Activated CD8-positive, alpha-beta memory T cell treated with anti-CD3 and anti-CD28 coated beads for 48 hours (primary cell): Measurements from ENCODE around the gene MEP1A.
"Not testable (repeated sequence)": the region's sequence is repeated elsewhere in the genome, so short reads cannot be mapped to it uniquely, and the experiment has no call there.

Experiments used
- DNase-seq, 3 experiments: peaks; one replicate each; pipeline ENCODE4 v3.0.0-alpha.2; 2020; ENCODE audit warnings: low read depth in 2 of 3, low spot score in 2 of 3

The MEP1A gene

DNA sequence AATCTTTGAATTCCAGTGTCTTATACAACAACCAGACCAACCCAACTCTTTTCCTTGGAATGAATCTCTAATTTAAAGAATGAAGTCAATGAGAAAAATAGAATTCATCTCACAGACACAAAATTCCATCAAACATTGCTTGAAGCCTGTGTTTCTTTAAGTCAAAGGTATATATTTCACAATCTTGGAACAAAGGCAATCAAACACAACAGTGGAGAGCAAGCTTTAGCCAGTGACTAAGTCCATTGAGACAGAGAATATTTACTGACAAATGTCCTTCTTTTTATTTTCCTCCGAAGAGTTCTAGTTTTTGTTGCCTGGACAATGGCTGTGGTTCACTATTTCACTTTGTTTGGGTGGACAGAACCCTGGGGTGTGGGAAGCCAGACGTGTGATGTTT lies 35.8 kb downstream of the MEP1A start:
- no peak for DNase-seq

DNA sequence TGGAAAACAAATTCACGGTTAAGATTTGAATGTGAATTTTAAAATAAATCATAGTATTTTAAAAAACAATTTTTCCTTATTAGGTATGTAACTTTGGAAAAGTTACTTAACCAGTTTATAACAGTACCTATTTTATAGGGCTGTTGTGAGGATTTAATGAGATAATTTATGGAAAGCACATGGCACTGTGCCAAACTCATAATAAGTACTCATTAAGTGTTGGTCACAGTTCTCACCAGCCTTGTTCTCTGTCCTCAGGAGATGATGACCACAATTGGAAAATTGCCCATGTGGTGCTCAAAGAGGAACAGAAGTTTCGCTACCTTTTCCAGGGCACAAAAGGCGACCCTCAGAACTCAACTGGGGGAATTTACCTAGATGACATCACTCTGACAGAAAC lies 39.6 kb downstream of the MEP1A start:
- DNase-seq, result no peak

DNA sequence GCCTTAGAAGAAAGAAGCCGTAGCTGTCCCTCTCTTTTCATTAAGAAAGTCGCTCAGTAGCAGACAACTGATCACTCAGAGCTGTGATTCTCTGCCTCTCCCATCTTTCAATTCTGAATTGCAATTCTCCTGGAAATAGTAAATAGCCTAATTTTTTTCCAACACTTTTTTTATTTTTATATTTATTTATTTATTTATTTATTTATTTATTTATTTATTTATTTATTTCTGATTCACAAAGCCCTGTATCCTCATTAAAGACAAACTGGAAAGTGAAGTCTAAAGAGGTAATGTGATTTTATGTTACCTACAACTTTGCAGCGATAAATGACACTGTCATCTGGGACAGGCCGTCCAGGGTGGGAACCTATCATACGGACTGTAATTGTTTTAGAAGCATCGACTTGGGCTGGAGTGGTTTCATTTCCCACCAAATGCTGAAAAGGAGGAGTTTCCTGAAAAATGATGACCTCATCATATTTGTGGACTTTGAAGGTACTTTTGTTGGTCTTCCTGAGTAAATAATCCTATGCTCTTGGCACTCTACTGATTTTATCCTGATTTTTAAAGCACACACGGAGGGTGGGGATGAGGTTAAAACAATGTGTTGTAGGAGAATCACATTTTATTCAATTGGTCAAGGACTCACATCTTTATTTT lies 41.2 kb downstream of the MEP1A start:
- not testable (repeated sequence) for DNase-seq

DNA sequence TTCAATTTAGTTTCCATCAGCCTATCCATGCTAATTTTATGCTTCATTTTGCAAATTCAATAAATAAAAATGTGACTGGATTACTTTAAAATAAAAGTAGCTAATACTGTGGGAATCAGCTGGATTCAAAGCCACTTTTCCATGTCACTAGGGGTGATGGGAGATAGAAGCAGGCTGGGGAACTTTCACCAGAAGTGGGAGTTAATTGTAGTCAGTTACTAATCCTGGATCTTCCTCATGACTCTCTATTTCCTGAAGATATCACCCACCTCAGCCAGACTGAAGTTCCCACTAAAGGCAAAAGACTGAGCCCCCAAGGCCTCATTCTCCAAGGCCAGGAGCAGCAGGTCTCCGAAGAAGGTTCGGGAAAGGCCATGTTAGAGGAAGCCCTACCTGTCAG lies 41.8 kb downstream of the MEP1A start:
- DNase-seq, result not testable (repeated sequence)

DNA sequence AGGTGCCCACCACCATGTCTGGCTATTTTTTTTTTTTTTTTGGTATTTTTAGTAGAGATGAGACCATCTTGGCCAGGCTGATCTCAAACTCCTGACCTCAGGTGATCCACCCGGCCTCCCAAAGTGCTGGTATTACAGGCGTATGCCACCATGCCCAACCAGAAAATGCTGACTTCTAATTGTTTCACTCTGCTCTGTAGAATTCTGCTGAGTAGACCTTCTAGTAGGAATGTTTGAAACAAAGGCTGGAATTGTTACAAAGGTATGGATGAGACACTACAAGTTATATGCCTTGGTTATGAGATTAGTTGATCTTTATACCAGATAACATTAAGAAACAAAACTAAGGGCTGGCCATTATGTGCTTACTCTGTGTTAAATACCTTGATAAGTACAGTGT lies 44.8 kb downstream of the MEP1A start:
- DNase-seq, result no peak

DNA sequence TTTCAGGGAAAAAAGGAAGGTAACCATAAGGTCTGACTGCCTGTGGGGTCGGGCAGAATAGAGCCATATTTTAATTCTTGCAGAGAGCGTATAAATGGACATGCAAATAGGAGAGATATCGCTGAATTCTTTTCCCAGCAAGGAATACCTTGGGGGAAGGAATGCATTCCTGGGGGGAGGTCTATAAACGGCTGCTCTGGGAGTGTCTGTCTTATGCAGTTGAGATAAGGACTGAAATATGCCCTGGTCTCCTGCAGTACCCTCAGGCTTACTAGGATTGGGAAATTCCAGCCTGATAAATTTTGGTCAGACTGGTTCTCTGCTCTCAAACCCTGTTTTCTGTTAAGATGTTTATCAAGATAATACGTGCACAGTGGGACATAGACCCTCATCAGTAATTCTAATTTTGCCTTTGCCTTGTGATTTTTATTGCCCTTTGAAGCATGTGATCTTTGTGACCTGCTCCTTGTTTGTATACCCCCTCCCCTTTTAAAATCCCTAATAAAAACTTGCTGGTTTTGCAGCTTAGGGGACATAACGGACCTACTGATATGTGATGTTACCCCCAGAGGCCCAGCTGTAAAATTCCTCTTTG lies 49.2 kb downstream of the MEP1A start:
- not testable (repeated sequence) for DNase-seq

DNA sequence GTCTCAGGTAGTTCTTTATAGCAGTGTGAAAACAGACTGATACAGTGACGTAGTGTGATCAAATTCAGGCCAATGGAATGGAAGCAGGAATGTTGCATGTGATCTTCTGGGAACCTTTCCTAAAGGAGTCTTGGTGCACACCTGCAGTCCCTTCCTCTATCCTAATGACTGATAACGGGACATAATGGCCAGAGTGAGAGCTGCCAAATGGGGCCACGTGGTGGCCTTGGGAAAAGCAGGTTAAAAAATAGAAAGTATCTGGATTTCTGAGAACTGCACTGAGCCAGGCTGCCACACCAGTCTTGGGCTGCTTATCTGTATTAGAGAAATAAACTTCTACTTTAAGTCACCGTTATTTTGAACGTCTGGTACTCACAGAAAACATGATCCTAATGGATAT lies 51.9 kb downstream of the MEP1A start:
- no peak for DNase-seq

DNA sequence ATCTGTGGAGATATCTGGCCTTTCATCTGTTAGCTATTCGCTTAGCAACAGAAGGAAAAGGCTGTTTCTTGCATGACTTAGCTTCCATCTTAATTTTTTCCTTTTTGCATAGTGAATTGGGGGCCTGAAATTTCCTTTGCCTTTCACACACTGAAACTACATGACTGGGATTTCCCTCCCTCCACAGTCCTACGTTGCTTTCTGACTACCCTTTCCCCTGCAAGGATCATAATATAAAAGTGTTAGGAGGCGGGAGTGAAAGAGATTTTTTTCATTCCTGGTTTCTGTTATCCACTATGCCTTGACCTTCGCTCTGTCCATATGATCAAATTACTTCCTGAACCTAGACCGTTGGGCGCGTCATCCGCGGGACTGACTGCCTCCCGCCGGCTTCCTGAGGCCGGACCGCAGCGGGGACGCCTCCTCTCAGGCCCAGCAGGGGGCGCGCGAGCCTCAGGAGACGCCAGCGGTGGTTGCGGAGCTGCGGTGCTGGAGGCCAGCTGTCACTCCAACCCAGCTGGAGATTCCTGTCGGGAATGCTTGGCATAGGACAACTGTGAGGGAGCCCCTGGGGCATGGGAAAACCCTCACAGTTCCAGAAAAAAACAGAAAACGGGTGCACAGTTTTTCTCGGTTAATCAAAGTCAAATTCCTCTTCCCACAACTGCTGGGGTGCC lies 55.6 kb downstream of the MEP1A start:
- peak; percentile 37 to 56 (median 49) for DNase-seq

DNA sequence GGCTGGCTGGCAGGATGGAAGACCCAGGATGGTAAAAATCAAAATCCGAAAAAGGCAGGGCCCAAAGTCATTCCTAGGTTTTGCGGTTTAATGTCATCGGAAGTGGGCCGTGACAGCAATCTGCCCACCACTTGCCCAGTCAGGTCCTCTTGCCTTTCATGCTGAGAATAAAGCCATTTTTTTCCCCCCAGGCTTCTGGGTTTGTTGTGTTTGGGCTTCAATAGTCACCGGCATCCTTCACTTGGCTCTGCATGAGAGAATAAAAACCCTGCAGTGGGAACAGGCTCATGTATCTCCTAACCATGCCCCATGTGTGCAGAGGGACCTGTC lies 56.1 kb downstream of the MEP1A start:
- DNase-seq, result no peak

DNA sequence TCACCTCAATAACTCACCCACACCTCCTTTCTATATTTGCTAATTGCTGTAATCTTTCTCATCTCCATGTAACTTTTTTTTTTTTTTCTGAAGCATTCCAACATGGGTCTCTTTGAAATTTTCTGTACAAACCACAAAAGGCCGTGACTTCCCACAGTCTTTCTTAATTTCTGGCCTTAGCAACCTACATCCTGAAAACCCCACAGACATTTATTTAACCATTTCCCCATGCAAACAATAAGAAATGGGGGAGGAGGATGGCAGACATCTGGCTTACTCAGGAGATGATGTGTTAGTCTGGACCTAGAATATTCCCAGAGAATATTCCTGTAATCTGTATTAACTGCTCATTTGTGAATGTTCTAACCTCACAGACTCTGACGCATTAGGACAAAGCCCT lies 57.6 kb downstream of the MEP1A start:
- DNase-seq, result no peak

DNA sequence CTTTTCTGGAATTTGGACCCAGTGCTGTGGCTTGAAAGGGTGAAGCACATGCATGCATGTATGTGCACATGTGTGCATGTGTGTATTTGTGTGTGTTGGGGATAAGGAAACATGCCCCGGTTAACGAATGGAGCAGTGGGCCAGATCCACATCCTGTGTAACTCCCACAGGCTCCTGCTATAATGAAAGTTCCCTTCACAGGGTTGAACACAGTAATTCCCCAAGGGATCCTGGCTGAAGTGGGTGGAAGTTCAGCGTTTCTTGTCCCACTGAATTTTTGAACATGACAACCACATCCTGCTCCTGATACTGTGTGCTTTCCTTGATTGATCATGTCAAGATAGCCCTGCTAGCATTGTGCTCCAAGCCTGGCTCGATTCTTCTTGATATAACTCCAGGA lies 58.4 kb downstream of the MEP1A start:
- DNase-seq, result not testable (repeated sequence)

DNA sequence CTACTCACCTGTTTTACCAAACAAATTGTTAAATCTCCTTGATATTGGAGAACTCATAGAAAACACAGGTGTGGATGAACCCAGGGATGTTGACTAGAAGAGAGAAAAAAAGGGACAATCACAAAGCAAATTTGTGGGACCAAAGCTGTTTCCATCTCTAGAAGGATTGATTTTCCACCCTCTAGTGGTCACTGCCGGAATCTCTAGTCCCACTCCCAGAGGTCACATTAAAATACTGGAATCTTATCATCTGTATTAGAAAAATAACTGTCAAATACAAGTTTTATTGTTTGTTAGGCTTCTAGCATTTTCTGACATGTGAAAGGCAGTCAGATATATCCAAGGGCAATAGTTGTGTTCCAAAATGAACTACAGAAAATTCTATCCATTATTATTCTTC lies 62.8 kb downstream of the MEP1A start:
- DNase-seq, result peak in 1 of 3 experiments; percentile 4

DNA sequence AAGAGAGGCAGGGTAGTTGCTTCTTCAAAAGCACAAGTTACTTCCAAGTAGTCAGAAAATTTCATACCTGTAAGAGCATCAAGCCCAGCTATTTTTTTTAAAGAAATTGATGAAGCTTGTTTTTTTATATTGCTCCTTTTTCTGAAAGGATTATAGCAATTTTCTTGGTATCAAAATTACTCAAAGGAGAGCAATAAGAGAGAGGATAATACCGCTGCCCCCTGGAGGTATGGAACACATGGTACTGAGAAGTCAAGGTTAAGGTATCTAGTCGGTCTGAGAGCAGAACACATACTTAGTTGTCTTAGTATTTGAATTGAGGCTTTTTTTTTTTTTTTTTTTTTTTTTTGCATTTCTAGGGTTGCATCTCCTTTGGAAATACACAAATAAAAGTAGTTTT lies 69.2 kb downstream of the MEP1A start:
- no peak for DNase-seq

DNA sequence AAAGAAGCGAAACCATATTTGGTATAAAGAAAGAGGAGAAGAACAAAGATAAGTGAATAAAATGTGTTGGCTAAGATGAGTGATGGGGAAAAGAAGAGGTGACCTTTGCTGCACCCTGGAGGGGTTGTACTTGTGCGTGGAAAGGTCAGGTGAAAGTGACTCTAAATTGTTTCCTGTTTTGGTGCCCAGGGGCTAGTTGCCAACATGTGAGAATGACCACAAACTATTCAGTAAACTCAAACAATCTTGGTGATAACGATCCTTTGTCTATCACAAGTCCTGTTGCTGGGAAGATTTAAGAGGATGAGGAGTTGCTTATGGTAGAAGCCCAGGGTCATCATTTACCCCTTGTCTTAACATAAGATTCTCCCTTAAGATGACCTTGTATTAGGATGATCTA lies 70.6 kb downstream of the MEP1A start:
- DNase-seq, result no peak

DNA sequence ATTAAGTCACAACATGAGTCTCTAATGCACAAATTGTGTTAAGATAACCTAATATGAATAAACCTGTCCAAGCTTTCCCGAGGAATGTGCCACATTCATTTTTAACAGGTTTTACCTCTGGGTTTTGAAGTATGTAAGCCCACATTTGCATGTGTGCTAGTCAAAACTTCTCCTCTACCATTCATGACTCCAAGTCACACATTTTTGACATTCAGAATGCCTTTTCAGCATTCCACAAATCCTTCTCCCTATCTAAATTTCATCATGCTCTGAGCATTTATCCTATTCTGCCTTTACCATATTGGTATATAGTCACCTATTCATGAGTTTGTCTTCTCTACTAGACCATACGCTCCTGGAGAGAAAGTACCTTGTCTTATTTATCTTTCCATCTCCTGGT lies 72.0 kb downstream of the MEP1A start:
- no peak for DNase-seq

DNA sequence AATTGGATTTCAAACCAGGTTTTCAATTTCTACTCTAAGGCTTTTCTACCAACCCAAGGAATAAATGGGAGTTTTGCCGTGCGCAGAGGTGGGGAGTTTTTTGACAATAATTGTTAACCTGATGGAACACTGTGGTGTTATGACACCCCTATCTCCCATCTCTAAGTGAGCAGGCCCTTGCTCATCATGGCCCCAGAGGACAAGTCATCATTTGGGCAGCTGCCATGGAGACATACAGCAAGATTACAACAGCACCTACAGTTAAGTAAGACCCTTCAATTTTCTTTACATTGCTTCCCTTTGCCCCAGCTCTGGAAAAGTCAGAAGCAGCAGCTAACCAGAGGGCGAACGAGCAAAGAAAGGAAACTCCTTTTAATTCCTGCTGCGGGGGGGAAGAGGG lies 74.2 kb downstream of the MEP1A start:
- no peak for DNase-seq

DNA sequence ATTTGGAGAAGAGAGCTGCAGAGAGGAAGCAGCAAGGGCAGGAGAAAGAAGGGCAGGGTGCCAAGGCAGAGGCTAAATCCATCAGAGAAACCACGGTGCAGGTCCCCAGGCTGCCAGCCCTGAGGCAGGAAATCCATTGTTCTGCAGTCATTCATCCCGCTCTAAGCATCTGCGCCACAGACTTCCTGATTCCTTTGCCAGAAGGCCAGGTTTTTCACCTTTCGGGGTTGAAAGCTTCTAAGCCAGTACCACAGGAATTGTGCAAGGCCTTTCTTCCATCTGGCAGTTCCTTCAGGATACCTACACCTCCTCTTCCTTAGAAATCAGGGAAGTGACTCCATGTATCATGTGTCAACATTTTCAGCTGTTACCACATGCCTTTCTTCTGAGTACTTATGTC lies 82.9 kb downstream of the MEP1A start:
- no peak for DNase-seq

DNA sequence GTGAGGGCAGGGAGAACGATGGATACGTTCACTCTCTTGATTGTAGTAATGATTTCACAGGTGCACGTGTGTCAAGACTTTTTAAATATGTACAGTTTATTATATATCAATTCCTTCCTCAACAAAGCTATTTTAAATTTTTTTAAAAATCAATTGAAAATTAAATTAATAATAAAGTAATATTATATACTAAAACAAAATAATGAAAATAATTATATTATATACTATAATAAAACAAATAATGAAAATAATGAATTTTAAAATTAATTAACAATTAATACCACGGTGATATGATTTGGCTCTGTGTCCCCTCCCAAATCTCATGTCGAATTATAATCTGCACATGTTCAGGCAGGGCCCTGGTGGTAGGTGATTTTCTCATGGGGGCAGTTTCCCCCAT lies 85.8 kb downstream of the MEP1A start:
- no peak for DNase-seq

DNA sequence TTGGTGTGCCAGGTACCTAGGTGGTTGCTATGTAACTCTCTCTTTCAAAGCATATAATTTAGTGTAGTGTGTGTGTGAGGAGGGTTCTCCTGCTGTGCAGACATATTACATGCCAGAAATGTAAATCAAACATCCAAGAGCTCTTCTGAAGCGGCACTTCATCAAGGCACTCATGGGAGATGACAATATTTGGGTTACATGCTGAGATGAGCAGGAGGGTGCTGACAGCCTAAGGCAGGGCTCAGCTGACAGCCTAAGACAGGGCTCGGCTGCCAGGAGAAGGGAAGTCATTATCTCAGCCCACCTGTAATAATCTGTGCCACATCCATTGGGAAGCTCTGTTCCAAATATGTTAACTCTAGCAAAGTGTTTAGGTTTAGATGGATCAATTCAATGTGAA lies 89.5 kb downstream of the MEP1A start:
- no peak for DNase-seq

DNA sequence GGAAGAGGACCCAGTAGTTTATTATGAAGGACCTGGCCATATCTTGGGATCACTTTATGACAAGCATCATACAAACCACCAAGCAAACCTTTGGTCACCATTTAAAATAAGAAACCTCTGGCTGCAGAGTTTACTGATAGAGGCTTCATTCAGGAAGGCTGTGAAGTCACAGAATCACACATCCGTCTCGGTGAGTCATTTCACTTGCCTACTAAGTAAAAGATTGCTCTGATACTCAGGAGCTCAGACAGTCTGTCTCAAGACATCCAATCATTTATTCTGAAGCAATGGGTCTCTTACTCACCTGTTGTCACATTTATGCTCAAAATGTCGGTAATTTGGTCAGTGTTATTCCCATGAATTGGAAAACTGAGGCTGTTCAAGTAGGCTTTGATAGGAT lies 94.8 kb downstream of the MEP1A start:
- no peak for DNase-seq

DNA sequence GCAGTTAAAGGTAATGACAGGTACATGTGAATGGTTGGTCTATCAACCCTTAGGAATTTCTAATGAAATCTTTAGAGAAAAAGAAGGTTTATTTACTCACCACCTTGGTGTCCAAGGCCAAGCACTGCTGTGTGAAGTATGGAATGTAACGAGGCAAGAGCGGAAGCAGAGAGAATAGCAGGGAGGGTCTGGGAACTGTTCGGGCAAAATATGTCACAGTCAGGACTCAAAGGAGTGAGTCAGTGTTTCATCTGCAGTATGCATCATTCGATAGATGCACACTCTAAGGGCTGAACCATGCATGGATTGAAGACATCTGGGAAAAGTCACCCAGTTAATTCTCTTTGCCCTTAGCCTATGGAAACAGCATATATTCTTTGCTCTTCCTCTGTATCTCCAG lies 95.4 kb downstream of the MEP1A start:
- DNase-seq, result no peak
